HG02678 (cell line): Measurements from ENCODE around the gene CDADC1.

Experiments
- ATAC-seq: cut with Tn5 transposase; IDR thresholded peaks from one replicate; pipeline ENCODE4 v1.9.1; 2021; ENCODE audit warnings: mild to moderate bottlenecking, moderate library complexity; ENCODE audit not compliant: unreplicated experiment

Gene CDADC1

DNA sequence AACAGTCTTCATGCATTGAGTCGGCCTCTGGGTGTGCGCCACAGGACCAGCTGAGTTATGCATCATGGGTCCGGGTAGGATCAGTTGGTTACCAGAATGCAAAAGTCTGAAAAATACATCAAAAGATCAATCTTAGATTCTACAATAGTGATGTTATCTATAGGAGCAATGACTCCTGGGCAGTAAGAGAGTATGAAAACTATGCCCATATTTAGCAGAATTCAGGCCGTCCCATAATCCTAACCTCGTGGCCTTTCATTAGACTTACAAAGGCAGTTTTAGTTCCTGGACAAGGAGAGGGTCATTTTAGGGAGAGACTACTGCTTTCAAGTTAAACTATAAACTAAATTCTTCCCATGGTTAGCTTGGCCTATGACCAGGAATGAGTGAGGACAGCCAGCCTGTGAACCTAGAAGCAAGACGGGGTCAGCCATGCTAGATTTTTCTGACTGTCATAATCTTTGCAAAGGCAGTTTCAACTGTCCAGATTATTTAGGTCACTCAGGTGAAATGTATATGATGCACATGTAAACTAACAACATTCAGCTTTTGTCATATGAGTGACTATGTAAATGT is 11.8 kb upstream of the CDADC1 start:
- ATAC-seq = no peak

DNA sequence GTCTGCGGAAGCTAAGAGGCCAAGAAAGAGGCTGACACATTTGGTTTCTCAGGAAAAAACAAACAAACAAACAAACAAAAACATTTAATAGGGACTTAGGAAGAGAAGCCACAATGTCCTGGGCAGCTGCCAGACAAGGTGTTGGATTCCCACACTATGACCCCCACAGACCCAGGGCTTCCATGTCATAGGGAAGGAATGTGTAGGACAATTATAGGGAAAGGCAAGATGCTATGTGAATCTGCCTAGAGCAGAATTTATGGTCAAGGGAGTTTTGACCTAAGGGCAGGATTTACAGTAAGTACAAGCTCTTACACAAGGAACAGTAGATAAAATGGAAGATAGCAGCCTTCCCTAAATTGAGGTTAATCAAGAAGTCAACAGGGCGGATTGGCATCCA is 9.1 kb upstream of the CDADC1 start:
- ATAC-seq = no peak

DNA sequence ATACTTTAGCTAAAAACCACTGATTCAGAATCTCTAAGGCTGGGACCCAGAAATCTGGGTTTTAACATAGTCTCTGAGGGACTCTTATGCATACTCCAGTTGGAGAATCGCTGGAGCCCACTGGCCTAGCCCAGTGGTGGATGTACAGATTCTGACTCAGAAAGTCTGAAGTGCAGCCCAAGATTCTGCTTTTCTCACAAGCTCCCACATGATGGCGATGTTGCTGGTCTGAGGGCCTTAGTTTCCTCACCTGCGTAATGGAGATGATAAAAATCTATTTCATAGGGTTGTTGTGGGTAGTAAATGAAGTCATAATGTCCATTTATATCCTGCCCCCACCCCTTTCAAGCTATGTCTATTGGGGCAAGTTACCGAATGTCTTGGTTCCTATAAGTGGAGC is 7.7 kb upstream of the CDADC1 start:
- no peak for ATAC-seq

- no peak for ATAC-seq
Observed at GRCh38 chr13:49241296-49241695, 6.4 kb upstream of the CDADC1 start.

DNA sequence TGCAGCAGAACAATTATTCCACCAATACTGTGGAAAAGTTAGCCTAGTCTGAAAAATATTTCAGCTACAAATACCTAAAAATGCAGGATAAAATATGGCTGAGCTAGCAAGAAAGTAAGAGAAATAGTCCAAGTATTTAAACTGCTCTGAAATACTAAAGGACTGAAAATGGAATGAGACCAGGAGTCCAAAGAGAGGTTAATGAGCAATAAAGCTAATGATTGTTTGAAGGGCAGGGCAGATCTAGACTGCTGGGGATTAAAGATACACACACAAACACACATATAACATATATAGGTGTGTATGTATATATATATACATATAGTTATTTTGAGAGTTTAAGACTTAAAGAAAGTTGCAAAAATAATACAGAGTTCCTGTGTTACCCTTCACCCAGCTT is 2.6 kb upstream of the CDADC1 start:
- no peak for ATAC-seq

DNA sequence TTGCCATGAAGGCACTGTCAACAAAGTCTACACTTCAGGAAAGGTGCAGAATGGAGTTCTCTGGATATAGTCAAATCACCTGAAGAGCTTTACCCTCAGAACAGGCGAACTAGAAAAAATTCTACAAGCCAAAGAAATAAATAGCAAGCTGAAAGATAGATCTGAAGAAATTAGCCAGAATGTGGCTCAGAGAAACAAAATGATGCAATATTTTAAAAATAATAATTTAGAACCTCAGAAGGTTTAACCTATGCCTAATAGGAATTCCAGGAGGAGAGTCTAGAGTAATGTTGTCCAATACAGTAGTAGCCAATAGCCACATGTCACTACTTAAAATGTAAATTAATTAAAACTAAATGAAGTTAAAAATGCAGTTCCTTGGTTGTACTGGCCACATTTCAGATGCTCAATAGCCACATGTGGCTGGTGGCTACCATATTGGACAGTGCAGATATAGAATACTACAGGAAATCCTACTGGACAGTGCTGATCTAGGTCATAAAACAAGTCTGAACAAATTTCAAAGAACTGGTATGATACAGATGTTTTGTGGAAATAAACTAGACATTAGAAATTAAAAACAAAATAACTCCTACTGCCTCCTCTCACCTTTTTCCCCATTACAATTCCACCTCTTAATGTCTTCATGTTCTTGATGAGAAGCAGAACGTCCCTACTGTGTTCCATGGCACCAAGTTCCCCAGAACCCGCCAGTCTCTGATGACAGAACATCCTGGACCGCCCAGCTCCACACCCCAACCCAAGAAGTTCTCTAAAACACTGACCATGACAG is 679 bp upstream of the CDADC1 start:
- ATAC-seq = peak; percentile 39

DNA sequence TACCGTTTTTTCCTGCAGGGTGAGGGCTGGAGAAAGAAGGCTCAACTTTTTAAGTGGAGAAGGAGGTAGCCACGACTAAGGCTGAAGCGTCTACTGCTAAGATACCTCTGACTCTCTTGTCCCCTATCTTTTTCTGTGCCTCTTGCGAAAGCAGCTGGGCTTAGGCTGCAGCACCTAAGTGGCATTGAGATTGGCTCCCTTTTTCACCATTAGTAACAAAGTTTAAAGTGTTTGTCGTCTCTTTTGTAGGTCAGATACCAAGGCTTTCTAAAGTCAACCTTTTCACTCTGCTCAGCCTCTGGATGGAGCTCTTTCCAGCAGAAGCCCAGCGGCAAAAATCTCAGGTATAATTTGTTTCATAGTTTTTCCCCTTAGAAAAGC is 887 bp downstream of the CDADC1 start:
- ATAC-seq = no peak

- no peak for ATAC-seq
Observed at GRCh38 chr13:49251326-49251725, 3.6 kb downstream of the CDADC1 start.

DNA sequence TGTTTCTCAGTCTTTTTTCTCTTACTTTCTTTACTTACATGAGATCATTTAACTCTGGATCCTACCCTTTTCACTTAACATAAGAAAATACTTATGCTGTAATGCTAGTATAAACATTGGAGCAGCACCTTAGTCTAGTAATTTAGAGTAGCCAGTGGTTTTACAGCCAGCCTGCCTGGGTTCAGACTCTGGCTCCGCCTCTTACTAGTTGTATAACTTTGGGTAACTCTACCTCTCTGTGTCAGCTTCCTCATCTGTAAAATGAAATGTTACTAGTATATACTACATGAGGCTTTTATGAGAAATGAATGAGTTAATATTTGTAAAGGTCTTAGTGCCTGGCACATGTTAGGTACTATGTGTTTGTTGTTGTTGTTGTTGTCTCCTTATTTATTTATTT is 5.6 kb downstream of the CDADC1 start:
- no peak for ATAC-seq

DNA sequence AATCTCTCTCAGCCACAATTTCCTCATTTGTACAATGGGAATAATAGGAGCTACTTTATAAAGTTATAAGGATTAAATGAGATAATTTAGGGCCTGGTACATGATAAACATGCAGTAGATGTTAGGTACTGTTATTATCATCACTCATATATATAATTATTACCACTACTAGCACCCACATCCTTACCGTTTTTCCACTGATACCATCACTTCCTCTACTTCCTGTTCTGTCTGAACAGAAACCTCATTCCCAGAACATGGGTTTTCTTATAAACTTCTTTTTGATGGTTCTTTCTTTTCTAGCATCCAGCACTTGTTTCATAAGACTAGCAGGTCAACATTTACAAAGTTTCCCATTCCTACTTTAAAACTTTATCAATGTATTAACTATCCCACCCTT is 6.3 kb downstream of the CDADC1 start:
- no peak for ATAC-seq

- ATAC-seq = no peak
Observed at GRCh38 chr13:49256841-49257240, 9.1 kb downstream of the CDADC1 start.

GRCh38 chr13:49258089-49258796 is 10.5 kb downstream of the CDADC1 start:
- ATAC-seq = no peak

GRCh38 chr13:49259586-49259985 is 11.9 kb downstream of the CDADC1 start:
- no peak for ATAC-seq

DNA sequence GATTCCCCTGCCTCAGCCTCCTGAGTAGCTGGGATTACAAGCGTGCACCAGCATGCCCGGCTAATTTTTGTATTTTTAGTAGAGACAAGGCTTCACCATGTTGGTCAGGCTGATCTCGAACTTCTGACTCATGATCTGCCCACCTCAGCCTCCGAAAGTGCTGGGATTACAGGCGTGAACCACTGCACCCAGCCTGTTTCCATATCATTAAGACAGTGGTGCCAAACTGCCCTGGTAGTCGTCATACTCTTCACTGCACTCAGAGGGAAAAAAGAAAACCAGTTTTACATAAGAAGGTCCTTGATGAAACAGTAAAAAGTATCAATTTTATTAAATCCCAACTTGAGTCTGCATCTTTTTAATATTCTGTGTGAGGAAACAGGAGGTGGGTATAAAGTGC is 14.9 kb downstream of the CDADC1 start:
- no peak for ATAC-seq

- no peak for ATAC-seq
Observed at GRCh38 chr13:49265822-49266221, 18.1 kb downstream of the CDADC1 start.

DNA sequence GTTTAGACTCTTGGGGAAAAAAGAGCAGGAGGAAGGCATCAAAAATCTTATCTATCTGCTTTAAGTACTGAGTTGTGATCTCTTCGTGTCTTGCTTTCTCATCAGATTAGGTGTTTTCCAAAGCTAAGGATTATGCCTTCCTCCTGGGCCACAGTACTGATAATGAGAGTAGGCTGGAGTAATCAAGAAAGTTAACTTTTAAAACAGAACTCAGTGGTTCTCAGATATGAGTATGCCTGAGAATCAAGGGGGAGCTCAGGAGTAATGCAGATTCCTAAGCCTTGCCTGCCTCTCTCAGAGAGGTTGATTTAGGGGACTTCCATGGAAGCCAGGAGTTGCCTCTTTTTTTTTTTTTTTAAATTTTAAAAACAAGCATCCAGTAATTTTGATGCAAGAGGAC is 23.5 kb downstream of the CDADC1 start:
- no peak for ATAC-seq

DNA sequence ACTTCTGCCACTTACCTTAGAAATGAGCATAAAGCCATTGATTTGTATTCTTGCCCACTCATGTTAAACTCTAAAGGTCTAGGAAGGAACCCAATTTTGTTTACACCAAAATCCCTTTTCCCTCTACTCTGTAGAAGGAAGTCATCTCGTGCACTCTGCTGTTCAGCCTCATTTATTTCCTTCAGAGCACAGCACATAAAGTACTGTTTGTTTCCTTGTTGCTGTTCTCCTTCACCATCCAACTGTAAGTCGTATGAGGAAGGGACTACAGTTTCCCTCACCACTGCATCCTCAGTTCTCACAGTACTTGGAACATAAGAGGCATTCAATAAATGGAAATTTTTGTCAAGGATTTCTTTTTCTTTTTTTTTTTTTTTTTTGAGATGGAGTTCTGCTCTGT is 24.6 kb downstream of the CDADC1 start:
- ATAC-seq = no peak

GRCh38 chr13:49278211-49278610 is 30.5 kb downstream of the CDADC1 start:
- ATAC-seq = no peak

GRCh38 chr13:49279112-49279511 is 31.4 kb downstream of the CDADC1 start:
- ATAC-seq = no peak

- no peak for ATAC-seq
Observed at GRCh38 chr13:49279885-49280284, 32.2 kb downstream of the CDADC1 start.

DNA sequence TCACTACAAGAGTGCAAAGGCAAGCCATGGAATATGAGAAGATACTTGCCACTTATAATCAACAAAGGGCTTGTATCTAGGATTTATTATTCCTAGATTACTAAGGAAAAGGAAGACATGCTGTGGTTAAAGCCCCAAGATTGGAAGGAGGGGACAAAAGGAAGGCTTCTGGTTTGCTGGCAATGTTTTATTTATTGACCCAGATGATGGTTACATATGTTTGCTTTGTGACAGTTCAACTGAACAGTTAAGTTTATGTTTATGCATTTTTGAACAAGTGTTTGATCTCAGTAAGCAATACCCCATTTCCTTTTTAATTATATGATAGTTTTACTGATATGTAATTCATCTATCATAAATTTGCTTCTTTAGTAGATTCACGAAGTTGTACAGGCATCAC is 40.3 kb downstream of the CDADC1 start:
- no peak for ATAC-seq

DNA sequence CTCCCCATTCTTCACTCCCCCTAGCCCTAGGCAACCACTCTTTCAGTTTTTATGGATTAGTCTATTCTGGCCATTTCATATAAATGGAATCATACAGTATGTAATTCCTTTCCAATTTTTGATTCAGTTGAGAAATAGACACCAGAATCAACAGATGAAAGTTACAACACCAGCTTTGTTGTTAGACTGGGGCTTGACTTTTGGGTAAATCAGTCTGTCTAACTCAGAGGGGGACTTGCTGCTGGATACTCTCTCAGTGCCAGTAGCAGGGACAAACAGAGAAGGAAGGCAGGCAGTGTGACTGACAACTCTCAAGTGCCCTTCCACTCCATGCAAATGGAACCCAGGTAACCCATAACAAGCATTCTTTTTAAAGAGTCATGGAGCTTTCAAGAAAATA is 40.7 kb downstream of the CDADC1 start:
- ATAC-seq = no peak
